ENCODE data around the gene PRKCH.

GRCh38 chr14:61521773-61522172 is 200.4 kb downstream of the PRKCH start:
- no peak for TF ChIP-seq CTCF (IDR thresholded peaks at IDR 0.05; ENCODE audit: borderline replicate concordance, extremely low read depth, low read length, poor library complexity, severe bottlenecking)
- no peak for TF ChIP-seq EZH2 (IDR thresholded peaks at IDR 0.05; ENCODE audit: borderline replicate concordance, low read depth, low read length, severe bottlenecking)
